Osteoblast (primary cell): ENCODE data around the gene PRR19. TPM values are rescaled to one million over a fixed set of nuclear protein-coding genes. Genes with fewer than 3 reads are reported as not detected.

Source experiments
- DNase-seq: peaks from one replicate; pipeline ENCODE4 v3.0.0; 2011; ENCODE audit warnings: low spot score, mixed read lengths; ENCODE audit not compliant: insufficient read length; ENCODE audit errors: missing footprints
- H2AFZ ChIP-seq: 2 replicates; pipeline ENCODE4 v1.6.0; 2011; ENCODE audit warnings: mild to moderate bottlenecking, low read length
- H3K27ac ChIP-seq: 2 replicates; pipeline ENCODE4 v1.5.1; 2011; ENCODE audit warnings: mild to moderate bottlenecking, low read depth, low read length, moderate library complexity
- H3K27me3 ChIP-seq: 2 replicates; pipeline ENCODE4 v1.6.0; 2012; ENCODE audit warnings: mild to moderate bottlenecking, control low read depth, inconsistent platforms, low read length, moderate library complexity; ENCODE audit not compliant: insufficient read depth
- H3K36me3 ChIP-seq: 2 replicates; pipeline ENCODE4 v1.5.1; 2011; ENCODE audit warnings: mild to moderate bottlenecking, low read length, control low read depth, moderate library complexity; ENCODE audit not compliant: insufficient read depth
- H3K4me1 ChIP-seq: 2 replicates; pipeline ENCODE4 v1.5.1; 2011; ENCODE audit warnings: mild to moderate bottlenecking, low read length, control low read depth, moderate library complexity; ENCODE audit not compliant: insufficient read depth
- H3K4me2 ChIP-seq: 2 replicates; pipeline ENCODE4 v1.6.0; 2011; ENCODE audit warnings: mild to moderate bottlenecking, low read length; ENCODE audit not compliant: insufficient read depth
- H3K4me3 ChIP-seq: fragments of 200-600 bp; sonication (generic); 3 replicates; pipeline ENCODE4 v1.5.1; 2012; ENCODE audit warnings: mild to moderate bottlenecking, low read length, inconsistent platforms; ENCODE audit not compliant: insufficient read depth
- H3K79me2 ChIP-seq: 2 replicates; pipeline ENCODE4 v1.6.0; 2012; ENCODE audit warnings: mild to moderate bottlenecking, low read length, control low read depth, inconsistent platforms; ENCODE audit not compliant: insufficient read depth
- H3K9me3 ChIP-seq: 2 replicates; pipeline ENCODE4 v1.5.1; 2011; ENCODE audit warnings: low read depth, low read length, control low read depth
- H4K20me1 ChIP-seq: 2 replicates; pipeline ENCODE4 v1.6.0; 2012; ENCODE audit warnings: mild to moderate bottlenecking, low read length, control low read depth; ENCODE audit not compliant: insufficient read depth
- total RNA-seq: library from RNA; depleted of rRNA; stranded (reverse); fragments of >200 nt; gene quantifications from 2 replicates; pipeline ENCODE4 v1.2.3, GENCODE V29; 2012
- TF ChIP-seq, protein P1 (sequence below): IDR thresholded peaks from 2 replicates; pipeline ENCODE4 v1.5.1; 2011; ENCODE audit warnings: mild to moderate bottlenecking, low read depth, low read length, moderate library complexity; ENCODE audit errors: extremely low read depth

PRR19 gene
- total RNA-seq, 1 donor: 0.36 TPM

DNA sequence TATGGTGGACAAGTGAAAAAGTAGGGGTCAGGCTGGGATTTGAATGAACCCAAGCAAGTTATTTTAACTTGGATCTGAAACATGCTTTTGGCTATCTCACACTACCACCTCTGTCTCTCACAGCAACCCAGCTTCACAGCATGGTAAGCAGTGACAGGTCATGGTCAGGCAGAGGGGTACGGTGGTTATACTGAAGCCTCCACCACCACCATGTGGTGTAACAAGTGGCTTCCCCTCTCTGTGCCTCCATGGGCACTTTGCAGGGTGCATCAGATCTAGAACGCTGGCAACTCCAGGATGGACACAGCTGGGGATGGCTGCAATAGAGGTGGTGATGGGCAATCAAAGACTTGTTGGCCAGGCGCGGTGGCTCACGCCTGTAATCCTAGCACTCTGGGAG lies 10.4 kb downstream of the PRR19 start:
- H3K4me3 ChIP-seq: no peak overlapping the region
- peaks cover 35% of the 10 kb centered on the region for H3K27me3 ChIP-seq
- H3K79me2 ChIP-seq: no peaks in the 10 kb centered on the region
- no peak for DNase-seq
- H3K4me1 ChIP-seq: no peaks in the 10 kb centered on the region
- no peaks in the 10 kb centered on the region for H3K9me3 ChIP-seq
- H3K36me3 ChIP-seq: no peaks in the 10 kb centered on the region
- TF ChIP-seq, protein P1, sequence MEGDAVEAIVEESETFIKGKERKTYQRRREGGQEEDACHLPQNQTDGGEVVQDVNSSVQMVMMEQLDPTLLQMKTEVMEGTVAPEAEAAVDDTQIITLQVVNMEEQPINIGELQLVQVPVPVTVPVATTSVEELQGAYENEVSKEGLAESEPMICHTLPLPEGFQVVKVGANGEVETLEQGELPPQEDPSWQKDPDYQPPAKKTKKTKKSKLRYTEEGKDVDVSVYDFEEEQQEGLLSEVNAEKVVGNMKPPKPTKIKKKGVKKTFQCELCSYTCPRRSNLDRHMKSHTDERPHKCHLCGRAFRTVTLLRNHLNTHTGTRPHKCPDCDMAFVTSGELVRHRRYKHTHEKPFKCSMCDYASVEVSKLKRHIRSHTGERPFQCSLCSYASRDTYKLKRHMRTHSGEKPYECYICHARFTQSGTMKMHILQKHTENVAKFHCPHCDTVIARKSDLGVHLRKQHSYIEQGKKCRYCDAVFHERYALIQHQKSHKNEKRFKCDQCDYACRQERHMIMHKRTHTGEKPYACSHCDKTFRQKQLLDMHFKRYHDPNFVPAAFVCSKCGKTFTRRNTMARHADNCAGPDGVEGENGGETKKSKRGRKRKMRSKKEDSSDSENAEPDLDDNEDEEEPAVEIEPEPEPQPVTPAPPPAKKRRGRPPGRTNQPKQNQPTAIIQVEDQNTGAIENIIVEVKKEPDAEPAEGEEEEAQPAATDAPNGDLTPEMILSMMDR: no peak
- H3K27ac ChIP-seq: no peak overlapping the region
- H2AFZ ChIP-seq: no peak overlapping the region
- H3K4me2 ChIP-seq: no peak overlapping the region
- peaks cover 4% of the 10 kb centered on the region for H4K20me1 ChIP-seq

DNA sequence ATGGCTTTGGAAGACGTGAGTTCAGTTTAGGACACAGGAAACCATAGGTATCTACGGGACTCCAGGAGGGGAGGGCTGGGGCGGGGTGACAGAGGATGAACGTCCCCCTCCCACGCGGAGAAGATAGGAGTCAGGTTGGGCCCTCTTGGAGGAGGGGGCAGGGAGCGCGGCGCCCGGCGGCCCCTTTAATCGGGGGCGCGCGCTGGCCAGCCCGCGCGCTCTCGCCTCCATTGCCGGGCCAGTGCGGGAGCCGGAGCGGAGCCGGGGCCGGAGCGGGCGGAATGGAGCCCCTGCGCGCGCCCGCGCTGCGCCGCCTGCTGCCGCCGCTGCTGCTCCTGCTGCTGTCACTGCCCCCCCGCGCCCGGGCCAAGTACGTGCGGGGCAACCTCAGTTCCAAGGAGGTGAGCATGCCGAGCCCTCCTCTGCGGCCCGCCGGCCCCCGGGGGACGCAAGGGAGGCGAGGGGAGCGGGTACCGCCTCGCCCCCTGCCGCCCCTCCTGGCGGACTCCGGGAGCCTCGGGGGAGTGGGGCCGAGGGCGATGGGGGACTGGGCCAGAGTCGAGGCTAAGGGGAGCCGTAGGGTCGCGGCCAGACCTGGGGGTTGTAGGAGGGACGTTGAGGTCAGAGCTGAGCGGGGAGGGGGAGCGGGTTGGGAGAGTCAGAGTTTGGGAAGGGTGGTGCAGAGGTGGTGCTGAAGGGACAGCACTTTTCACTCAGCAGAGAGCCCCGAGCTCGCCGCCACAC lies 11.3 kb downstream of the PRR19 start, which contains the start of gene TMEM145:
Gene TMEM145 (plus strand): TSS at position 214 of the 744 bp plus-strand sequence. CDS start 68 bp downstream, at position 282.
- H3K27me3 ChIP-seq: peaks cover 35% of the 10 kb centered on the region
- TF ChIP-seq, protein P1: no peak
- H3K27ac ChIP-seq: no peak within 1 kb of the TSS
- H2AFZ ChIP-seq: no peak within 1 kb of the TSS
- H3K79me2 ChIP-seq: no peaks in the 10 kb centered on the region
- H3K9me3 ChIP-seq: no peaks in the 10 kb centered on the region
- H3K4me1 ChIP-seq: no peaks in the 10 kb centered on the region
- H3K4me2 ChIP-seq: peak within 1 kb of the TSS; percentile 53
- peak; percentile 98 for DNase-seq
- no peaks in the 10 kb centered on the region for H3K36me3 ChIP-seq
- peak within 1 kb of the TSS; percentile 46 for H3K4me3 ChIP-seq
- peaks cover 4% of the 10 kb centered on the region for H4K20me1 ChIP-seq

- Histone ChIP-seq H3K27ac (no peak overlapping the region), H3K36me3 (no peaks in the 10 kb centered on the region), H3K4me3 (no peak overlapping the region), H3K4me2 (no peak overlapping the region), H4K20me1 (peaks cover 4% of the 10 kb centered on the region), H3K9me3 (no peaks in the 10 kb centered on the region), H3K79me2 (no peaks in the 10 kb centered on the region), H2AFZ (no peak overlapping the region), H3K27me3 (peaks cover 35% of the 10 kb centered on the region), H3K4me1 (no peaks in the 10 kb centered on the region)
- DNase-seq: no peak
- TF ChIP-seq, protein P1: no peak
Measured at GRCh38 chr19:42313840-42314755, 12.2 kb downstream of the PRR19 start.

GRCh38 chr19:42315024-42315423 lies 13.1 kb downstream of the PRR19 start:
- H3K27ac ChIP-seq: no peak overlapping the region
- H3K36me3 ChIP-seq: no peaks in the 10 kb centered on the region
- DNase-seq: no peak
- no peak overlapping the region for H3K4me3 ChIP-seq
- H3K4me1 ChIP-seq: no peaks in the 10 kb centered on the region
- no peaks in the 10 kb centered on the region for H3K9me3 ChIP-seq
- H3K79me2 ChIP-seq: no peaks in the 10 kb centered on the region
- H4K20me1 ChIP-seq: peaks cover 4% of the 10 kb centered on the region
- TF ChIP-seq, protein P1: no peak
- H3K27me3 ChIP-seq: peaks cover 35% of the 10 kb centered on the region
- H2AFZ ChIP-seq: no peak overlapping the region
- no peak overlapping the region for H3K4me2 ChIP-seq
